Fibroblast of gingiva (primary cell): Measurements from ENCODE around the gene FAM209A.
"Not testable (repeated sequence)": the region's sequence is repeated elsewhere in the genome, so short reads cannot be mapped to it uniquely, and the experiment has no call there.

Source experiments
- DNase-seq: peaks from one replicate; pipeline ENCODE4 v3.0.0-alpha.2; 2011; ENCODE audit warnings: low read depth

The FAM209A gene, protein sequence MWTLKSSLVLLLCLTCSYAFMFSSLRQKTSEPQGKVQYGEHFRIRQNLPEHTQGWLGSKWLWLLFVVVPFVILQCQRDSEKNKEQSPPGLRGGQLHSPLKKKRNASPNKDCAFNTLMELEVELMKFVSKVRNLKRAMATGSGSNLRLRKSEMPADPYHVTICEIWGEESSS

DNA sequence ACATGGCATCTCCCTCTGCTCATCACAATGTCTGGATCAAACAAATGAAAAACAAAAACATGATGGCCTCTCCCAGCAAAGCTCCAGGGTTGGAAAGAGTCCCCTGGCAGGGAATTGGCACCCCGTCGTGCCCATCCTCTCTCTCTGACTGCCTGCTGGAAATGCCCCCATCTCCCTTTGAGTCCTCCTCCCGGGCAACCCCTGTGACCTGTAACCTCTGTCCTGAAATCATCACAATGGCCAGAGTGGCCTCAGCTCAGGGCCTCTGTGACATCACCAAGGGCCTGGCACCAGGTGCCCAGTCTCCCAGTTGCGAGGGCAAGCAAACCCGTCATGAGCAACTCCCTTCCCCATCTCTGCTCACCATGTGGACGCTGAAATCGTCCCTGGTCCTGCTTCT is at the start of gene FAM209A:
TSS of gene FAM209A (plus strand) at position 301 of the 400 bp plus-strand sequence. CDS start at position 366, 65 bp downstream.
- not testable (repeated sequence) for DNase-seq

DNA sequence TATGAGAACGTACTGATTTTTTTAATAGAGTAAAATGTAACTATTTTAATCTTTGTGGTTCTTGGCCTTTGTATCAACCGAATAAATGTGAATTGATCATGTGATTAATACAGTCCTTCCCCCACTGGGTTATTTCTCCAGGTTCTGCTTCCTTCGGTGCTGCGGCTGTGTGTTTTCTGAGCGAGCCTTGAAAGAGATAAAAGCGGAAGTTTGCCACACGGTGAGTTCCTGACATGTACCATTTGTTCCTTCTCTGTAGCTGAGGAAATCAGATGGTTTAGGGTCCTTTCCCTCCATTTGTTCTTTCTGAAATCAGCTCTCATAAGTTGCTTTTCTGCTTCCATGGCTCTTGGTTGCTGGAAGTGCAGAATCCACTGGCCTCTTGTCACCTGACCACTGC is 40.6 kb upstream of the FAM209A start:
- DNase-seq, result no peak

DNA sequence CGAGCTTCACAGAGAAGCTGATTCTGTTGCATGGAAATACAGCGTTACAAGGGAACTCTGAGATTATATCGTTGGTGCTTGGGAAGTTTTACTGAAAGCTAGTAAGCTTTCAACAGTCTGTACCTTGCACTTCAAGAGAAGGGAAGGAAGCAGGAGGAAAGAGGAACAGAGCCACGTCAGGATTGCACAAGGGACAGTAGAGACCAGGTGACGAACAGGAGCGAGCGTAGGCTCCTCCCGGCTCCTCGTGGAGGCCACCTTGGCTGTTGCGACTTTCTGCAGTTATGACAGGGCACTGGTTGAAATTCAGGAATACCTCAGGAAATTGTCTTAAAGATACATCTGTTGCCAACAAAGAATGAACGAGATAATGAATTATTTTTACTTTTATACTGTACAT is 37.3 kb upstream of the FAM209A start:
- DNase-seq, result no peak

DNA sequence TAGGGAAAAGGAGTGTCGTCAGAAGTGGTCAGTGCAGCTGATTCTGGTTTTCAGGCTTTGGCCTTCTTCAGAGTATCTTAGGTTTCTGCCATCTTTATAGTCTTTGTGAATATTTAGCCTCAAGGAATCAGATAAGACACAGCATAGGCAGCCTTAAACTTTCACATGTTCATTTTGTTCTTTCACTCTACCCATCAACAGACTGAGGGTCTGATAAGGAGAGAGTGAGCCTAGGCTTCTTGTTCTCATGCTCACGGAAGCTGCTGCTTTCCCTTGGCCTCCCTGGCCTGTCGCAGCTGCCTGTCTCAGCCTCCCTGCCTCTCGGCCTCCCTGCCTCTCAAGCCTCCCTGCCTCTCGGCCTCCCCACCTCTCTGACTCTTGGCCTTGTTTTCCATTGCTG is 36.0 kb upstream of the FAM209A start:
- DNase-seq, result no peak

DNA sequence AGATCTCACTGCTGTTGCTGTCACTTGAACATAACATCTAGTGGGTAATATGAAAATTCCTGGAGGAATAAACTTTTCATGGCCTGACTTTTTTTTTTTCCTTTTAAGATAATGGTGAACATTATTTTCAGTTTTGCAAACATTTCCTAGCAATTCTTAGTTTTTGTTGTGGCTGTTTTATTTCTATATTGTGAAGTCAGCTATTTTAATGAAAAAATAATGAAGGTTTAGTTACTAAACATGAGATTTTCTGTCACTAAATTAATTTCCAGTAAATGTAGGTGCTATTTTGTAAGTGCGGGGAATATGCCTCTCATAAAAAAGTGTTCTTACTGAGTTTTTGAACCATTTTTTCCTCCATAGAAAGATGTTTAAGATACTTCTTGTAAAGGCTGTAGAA is 23.4 kb upstream of the FAM209A start:
- DNase-seq, result no peak

DNA sequence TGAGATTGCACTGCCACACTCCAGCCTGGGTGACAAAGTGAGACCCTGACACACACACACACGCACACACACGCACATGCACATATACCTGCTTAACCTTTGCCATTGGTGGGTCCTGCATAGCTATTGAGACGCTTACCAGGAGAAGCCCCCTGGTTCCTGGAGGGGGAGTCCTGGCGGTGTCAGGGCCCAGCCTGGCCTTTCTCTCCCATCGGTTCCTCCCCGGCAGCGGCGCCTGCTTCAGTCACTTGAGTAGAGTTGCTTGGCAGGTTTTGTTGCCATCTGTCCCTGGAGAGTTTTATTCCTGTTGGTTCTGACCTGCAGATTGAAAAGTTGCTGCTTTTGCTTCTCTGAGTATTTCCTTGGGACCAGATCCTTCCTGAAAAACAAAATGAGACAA is 20.6 kb upstream of the FAM209A start:
- no peak for DNase-seq

DNA sequence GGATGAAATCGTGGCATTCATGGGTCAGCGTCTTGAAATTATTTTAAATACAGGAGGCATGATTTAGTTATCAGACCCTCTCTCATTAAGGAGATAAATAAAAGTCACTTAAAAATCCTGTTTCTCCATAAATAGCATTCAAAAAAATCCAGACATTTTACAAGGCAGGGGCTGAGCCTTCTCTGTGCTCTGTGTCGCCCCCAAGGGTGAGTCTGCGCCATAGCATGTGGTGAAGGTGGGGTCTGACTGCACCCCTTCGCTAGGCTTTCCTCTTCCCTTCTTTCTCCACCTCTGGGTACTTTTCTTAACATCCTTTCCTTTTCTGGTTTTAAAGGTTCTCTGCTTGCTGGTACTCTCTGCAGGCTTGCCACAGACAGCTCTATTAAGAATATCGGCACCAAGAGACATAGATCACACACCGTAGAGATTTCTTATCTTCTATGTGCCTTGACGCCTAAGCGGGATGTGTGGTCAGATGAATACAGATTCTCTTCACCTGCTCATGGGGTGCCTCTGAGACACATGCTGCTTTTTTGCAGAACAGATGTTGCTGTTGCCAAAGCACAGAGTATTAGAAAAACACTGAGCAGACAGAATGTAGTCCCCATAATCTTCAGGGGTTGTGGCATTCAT is 20.1 kb upstream of the FAM209A start:
- no peak for DNase-seq

DNA sequence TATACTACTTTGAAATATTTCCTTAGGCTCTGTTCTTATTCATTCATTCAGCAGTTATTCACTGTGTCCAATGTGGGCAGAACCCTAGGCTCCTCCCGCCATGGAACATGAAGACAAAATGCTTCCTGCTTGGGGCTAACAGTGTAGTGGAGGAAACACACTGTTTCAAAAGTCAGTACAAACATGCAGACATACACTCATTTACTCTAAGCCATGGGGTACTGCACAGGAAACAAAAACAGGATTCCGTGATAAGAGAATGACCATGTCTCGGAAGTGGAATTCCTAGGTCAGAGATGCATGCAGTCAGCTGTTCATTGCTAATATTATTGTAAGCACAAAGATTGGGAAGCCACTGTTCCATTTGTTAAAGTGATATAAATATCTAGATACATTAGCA is 18.4 kb upstream of the FAM209A start:
- no peak for DNase-seq

DNA sequence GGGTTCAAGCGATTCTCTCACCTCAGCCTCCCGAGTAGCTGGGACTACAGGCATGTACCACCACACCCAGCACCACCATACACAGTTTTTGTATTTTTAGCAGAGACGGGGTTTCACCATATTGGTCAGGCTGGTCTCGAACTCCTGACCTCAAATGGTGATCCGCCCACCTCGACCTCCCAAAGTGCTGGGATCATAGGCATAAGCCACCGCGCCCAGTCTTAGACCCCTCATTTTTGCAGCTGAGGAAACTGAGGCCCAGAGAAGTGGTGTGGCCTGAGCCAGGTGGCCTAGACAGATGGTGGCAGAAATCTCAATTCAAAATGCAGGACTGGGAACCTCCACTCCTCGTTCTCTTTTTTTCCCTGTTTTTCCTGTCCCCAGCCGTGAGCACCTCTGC is 12.6 kb upstream of the FAM209A start:
- no peak for DNase-seq

DNA sequence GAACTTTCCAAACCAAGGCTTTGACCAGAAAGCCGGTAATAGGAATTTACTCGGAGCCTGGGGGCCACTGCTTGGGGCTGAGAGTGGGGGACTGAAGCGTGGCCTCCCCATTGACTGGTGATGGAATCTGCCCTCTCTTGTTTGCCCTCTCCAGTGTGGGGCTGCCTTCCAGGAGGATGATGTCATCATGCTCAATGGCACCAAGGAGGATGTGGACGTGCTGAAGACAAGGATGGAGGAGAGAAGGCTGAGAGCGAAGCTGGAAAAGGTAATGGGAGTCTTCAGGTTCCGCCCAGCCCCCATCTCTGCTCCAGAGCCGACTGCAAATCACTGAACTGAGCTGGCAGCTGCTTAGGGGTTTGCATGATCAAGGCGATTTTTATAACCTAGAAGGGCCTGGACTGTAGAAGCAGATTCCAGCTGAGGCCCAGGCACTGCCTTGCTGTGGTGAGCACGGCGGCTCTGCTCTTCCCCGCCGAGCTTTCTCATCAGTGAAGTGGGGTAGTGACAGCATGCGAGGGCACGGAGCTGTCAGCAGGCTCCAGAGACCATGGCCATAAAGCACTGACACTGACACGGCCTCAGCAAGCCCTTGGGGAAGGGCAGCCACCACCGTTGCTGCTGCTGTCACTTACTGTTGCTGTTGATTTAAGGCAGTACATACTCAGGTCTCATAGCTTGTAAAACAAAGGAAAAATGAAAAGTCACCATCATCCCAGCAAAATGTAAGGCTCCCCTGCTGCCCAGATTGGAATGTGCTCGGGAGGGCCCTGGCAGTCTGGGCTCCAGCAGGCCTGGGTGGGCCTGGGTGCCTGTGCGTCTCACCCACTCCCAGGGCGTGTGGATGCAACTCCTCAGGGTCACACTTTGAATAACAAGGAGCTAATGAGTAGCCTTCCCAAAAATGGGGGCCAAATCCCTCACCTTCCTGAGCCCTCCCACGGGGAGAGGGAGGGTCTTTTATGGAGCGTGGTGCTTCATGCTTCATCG is 11.1 kb upstream of the FAM209A start:
- no peak for DNase-seq

DNA sequence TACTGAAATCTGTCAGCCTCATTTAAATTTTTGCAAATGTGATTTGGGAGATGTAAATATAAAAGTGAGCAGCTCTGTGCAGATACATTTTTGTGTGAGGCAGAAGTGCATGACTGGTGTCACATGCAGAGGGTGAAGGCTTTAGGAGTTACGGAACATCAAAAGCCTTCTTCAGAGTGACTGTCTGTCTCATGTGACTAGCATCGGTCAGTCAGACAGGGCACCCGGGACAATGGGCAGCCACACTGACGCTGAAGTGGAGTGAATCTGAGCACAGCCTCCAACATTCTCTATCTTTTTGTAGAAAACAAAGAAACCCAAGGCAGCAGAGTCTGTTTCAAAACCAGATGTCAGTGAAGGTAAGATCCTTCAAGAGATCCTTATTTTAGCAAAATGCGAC is 7.9 kb upstream of the FAM209A start:
- DNase-seq, result no peak

DNA sequence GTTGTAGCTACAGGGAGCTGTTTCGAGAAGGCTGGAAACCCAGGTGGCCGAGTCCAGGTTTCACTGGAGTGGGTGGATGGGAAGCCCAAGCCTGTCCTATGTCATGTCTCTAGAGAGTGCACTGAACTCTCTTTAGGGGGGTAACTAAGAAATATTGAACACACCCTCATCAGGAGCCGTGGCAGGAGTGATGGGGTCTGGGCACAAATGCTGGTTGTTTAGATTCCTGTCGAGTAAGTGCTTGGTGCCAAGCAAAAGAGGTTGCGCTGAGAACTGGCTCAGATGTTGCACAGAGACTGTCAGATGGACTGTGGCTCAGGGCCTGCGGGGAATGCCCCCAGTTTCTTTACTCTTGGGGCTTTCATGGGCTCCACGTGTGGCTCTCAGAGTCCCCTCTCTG is 7.3 kb upstream of the FAM209A start:
- DNase-seq, result no peak

DNA sequence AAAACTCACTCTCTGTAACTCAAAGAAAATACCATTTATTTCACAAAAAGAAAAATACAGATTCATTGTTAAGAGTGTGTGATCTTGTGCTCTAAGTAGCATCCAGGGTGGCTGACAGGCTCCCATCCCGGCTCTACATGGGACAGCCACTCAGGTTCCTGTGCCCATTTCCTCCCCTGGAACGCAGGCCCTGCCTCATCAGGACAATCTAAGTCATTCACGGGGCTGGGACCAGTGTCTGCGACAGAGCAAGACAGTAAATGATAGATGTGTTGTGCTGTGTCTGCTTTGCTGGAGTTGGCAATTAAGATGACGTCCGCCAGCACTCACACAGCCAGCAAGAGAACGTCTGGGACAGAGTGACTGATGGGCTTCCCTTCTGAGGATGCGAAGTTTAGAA is 6.9 kb upstream of the FAM209A start:
- no peak for DNase-seq

DNA sequence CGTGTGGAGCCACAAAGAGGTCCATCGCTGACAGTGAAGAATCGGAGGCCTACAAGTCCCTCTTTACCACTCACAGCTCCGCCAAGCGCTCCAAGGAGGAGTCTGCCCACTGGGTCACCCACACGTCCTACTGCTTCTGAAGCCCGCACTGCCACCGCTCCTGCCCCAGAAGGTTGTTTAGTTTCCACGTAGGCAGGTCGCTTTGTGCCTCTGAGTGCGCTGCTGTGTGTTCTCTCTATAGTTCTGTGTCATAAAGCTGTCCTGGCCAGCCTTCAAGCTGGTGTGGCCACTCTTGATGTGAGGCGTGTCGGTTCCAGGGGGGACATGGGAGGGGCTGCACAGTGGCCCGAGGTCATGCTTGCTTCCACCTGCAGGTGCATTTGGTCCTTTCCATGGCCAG is 6.4 kb upstream of the FAM209A start:
- no peak for DNase-seq

DNA sequence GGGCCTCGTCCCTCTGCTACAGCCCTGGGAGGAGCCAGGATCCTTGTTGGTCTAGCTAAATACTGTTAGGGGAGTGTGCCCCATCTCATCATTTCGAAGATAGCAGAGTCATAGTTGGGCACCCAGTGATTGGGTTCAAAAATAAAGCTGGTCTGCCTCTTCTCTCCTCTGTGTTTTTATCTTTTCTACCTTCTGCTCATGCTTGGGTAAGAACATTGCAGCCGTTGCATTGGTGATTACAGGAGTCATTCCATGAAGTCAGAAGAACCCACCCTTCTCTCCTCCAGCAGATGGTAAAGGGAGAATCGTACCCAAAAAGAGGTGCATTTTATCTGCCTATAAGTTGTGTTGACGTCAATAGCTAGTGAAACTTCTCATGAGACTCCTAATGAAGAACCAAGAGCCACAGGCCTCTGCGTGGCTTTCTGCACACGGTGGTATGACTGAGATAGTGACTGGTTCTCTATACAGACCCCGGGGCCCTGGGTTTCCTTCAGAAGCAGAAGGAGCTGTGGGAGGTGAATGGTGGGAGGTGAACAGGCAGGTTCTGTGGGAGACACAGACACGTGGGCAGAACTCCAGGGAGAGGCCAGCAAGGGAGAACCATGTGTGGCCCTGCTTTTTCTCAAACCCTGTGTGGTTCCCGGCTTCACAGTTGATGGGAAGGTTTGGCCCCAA is 5.7 kb upstream of the FAM209A start:
- no peak for DNase-seq

DNA sequence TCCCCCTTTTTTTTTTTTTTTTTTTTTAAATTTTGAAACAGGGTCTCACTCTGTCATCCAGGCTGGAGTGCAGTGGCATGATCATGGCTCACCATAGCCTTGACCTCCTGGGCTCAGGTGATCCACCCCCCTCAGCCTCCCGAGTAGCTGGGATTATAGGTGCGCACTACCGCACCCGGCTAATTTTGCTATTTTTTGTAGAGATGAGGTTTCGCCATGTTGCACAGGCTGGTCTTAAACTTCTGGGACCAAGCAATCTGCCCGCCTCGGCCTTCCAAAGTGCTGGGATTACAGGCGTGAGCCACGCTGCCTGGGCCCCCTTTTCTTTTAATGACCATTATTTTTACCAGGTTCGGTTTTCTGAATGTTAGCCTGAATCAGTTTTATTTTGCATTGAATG is 5.0 kb upstream of the FAM209A start:
- DNase-seq, result no peak

DNA sequence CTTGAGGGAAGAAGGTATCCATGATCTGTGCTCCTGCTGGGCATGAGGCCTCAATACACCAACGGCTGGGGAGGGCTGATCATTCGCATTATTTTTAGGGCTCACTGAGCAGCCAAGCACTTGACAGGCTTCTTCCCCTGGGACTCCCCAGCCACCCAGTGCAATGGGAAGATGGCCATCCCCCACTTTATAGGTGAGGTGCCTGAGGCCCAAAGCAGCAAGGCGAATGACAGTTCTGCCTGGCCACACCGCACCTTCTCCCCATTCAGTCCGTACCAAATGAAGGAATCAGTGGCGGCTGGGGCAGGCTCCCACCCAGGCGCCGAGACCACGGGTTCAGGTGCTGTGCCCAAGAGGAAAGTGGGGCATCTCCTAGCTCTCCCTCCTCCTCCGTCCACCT is 4.4 kb upstream of the FAM209A start:
- DNase-seq, result no peak

DNA sequence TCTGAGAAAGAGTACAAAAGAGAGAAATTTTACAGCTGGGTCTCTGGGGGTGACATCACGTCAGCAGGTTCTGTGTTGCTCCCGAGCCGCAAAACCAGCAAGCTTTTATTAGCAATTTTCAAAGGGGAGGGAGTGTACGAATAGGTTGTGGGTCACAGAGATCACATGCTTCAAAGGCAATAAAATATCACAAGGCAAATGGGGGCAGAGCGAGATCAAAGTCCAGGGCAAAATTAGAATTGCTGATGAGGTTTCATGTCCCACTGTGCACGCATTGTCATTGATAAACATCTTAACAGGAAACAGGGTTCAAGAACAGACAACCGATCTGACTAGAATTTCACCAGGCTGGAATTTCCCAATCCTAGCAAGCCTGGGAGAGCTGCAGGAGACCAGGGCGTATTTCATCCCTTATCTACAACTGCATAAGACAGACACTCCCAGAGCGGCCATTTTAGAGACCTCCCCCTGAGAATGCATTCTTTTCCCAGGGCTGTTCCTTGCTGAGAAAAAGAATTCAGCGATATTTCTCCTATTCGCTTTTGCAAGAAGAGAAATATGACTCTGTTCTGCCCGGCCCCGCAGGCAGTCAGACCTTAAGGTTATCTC is 3.7 kb upstream of the FAM209A start:
- not testable (repeated sequence) for DNase-seq

DNA sequence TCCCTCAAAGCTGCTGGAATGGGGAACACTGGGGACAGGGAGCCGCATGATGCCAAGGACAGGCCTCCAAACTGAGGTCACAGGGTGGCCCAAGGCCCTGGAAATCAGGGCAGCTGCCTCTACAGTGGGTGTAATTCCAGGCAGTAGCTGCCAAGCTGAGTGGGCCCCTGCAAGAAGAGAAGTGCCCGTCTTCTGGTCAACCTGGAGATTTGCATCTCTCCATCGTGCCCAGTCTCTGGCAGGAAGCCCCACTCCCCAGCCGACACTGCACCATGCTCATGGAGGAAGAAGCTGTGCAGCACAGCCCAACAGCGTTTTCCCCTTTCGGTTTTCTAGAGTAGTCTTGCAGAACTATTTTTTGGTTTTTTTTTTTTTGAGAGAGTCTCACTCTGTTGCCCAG is 2.2 kb upstream of the FAM209A start:
- DNase-seq, result no peak

DNA sequence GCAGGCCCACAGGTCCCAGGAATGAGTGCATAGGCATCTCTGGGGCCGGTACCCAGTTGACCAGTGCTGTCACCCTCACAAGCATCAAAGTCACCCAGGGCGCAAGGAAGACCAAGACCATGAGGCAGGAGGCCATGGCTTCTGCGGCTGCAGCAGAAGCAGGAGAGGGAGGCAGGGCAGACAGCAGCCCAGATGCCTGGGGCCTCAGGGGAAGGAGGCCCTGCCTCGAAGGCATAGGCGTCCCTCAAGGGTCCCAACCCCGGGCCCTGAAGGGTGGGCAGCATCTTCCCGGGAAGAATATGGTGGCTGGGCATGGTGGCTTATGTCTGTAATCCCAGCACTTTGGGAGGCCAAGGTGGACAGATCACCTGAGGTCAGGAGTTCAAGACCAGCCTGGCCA is 3.0 kb downstream of the FAM209A start:
- no peak for DNase-seq

DNA sequence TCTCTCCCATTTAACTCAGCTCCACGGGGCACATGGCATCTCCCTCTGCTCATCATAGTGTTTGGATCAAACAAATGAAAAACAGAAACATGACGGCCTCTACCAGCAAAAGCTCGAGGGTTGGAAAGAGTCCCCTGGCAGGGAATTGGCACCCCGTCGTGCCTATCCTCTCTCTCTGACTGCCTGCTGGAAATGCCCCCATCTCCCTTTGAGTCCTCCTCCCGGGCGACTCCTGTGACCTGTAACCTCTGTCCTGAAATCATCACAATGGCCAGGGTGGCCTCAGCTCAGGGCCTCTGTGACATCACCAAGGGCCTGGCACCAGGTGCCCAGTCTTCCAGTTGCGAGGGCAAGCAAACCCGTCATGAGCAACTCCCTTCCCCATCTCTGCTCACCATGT is 8.4 kb downstream of the FAM209A start, which contains the start of gene FAM209B:
TSS of gene FAM209B (plus strand) at position 301 of the 400 bp plus-strand sequence. CDS start at position 397, 96 bp downstream.
- DNase-seq, result not testable (repeated sequence)

DNA sequence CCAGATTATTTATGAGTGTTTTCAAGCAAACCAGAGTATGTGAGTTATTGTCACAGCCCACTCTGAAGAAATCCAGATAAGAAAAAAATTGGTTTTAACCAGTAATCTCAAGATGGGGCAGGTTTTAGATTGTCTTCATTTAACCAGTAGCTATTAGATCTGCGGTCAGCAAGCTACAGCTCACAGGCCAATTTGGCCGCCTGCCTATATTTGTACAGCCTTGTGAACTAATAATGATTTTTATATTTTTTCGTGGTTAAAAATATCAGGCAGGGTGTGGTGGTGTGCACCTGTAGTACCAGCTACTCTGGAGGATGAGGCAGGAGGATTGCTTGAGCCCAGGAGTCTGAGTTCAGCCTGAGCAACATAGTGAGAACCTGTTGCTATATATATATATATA is 13.5 kb downstream of the FAM209A start:
- no peak for DNase-seq
